ENCODE data around the gene NMNAT1.
"Not testable (repeated sequence)": the region's sequence is repeated elsewhere in the genome, so short reads cannot be mapped to it uniquely, and the experiment has no call there.

Gene NMNAT1

GRCh38 chr1:9942939-9943788 is at the start of gene NMNAT1, which contains the start of gene LZIC:
Gene NMNAT1, plus strand, starts transcription at chr1:9943475. Its CDS starts 28,599 bp downstream, at chr1:9972074.
Gene LZIC, minus strand, starts transcription at chr1:9943391. Its CDS starts 6,772 bp downstream, at chr1:9936619.
- peak; percentile 94 for DNase-seq (ENCODE audit: low read depth)

GRCh38 chr1:9894115-9894514 is 49.2 kb upstream of the NMNAT1 start:
- DNase-seq (ENCODE audit: low read depth) = no peak

- peak; percentile 80 for DNase-seq (ENCODE audit: low read depth)
Measured at GRCh38 chr1:9900142-9901043, 42.9 kb upstream of the NMNAT1 start.

GRCh38 chr1:9901148-9902059 is 41.9 kb upstream of the NMNAT1 start:
- no peak for DNase-seq (ENCODE audit: low read depth)

GRCh38 chr1:9902060-9902452 is 41.2 kb upstream of the NMNAT1 start:
- DNase-seq (ENCODE audit: low read depth) = no peak

- DNase-seq (ENCODE audit: low read depth) = no peak
Measured at GRCh38 chr1:9903801-9904527, 39.3 kb upstream of the NMNAT1 start.

GRCh38 chr1:9904596-9904995 is 38.7 kb upstream of the NMNAT1 start:
- DNase-seq (ENCODE audit: low read depth) = no peak

GRCh38 chr1:9905010-9905409 is 38.3 kb upstream of the NMNAT1 start:
- DNase-seq (ENCODE audit: low read depth) = no peak

- no peak for DNase-seq (ENCODE audit: low read depth)
Measured at GRCh38 chr1:9906466-9906865, 36.8 kb upstream of the NMNAT1 start.

- DNase-seq (ENCODE audit: low read depth) = no peak
Measured at GRCh38 chr1:9907441-9907840, 35.8 kb upstream of the NMNAT1 start.

- no peak for DNase-seq (ENCODE audit: low read depth)
Measured at GRCh38 chr1:9908871-9909233, 34.4 kb upstream of the NMNAT1 start.

- no peak for DNase-seq (ENCODE audit: low read depth)
Measured at GRCh38 chr1:9909234-9910046, 33.8 kb upstream of the NMNAT1 start.

GRCh38 chr1:9910076-9910422 is 33.2 kb upstream of the NMNAT1 start, which contains the start of gene CTNNBIP1:
Gene CTNNBIP1, minus strand, starts transcription at chr1:9910269. Its CDS starts 38,205 bp downstream, at chr1:9872064.
- no peak for DNase-seq (ENCODE audit: low read depth)

GRCh38 chr1:9910423-9911178 is 32.7 kb upstream of the NMNAT1 start:
- DNase-seq (ENCODE audit: low read depth) = peak; percentile 99

- no peak for DNase-seq (ENCODE audit: low read depth)
Measured at GRCh38 chr1:9912264-9912936, 30.9 kb upstream of the NMNAT1 start.

- no peak for DNase-seq (ENCODE audit: low read depth)
Measured at GRCh38 chr1:9914610-9914937, 28.7 kb upstream of the NMNAT1 start.

- DNase-seq (ENCODE audit: low read depth) = no peak
Measured at GRCh38 chr1:9916452-9916851, 26.8 kb upstream of the NMNAT1 start.

GRCh38 chr1:9917495-9917894 is 25.8 kb upstream of the NMNAT1 start:
- DNase-seq (ENCODE audit: low read depth) = not testable (repeated sequence)

- no peak for DNase-seq (ENCODE audit: low read depth)
Measured at GRCh38 chr1:9917901-9918300, 25.4 kb upstream of the NMNAT1 start.

Data from CMK (cell line).